ENCODE measurements around the gene HDAC5.

The HDAC5 gene

GRCh38 chr17:44113868-44114840 is 9.3 kb downstream of the HDAC5 start:
- Histone ChIP-seq H3K27ac (ENCODE audit: low read length) (no peak overlapping the region), H3K9me3 (ENCODE audit: insufficient read depth, low read length) (no peaks in the 10 kb centered on the region), H3K9ac (ENCODE audit: low read length) (no peak overlapping the region), H3K36me3 (replicated peaks; ENCODE audit: low read depth, low read length) (no peaks in the 10 kb centered on the region), H3K4me1 (ENCODE audit: low read length) (peaks cover 19% of the 10 kb centered on the region), H3K27me3 (ENCODE audit: low read depth, low read length) (no peaks in the 10 kb centered on the region), H4K20me1 (ENCODE audit: insufficient read depth, low read length) (peaks cover 9% of the 10 kb centered on the region; the same call in 1 of the 2 replicates), H2AFZ (ENCODE audit: low read depth, low read length) (no peak overlapping the region), H3K4me2 (ENCODE audit: low read length) (no peak overlapping the region), H3K79me2 (ENCODE audit: low read length) (no peaks in the 10 kb centered on the region), H3K4me3 (ENCODE audit: low read length) (no peak overlapping the region)
- TF ChIP-seq CTCF (IDR thresholded peaks at IDR 0.05; ENCODE audit: low read depth, low read length), result no peak
- TF ChIP-seq EZH2phosphoT487 (IDR thresholded peaks at IDR 0.05; ENCODE audit: low read depth), result no peak

GRCh38 chr17:44113382-44113781 is 10.1 kb downstream of the HDAC5 start:
- no peak overlapping the region for H3K4me3 ChIP-seq (ENCODE audit: low read length)
- no peak for TF ChIP-seq CTCF (IDR thresholded peaks at IDR 0.05; ENCODE audit: low read depth, low read length)
- TF ChIP-seq EZH2phosphoT487 (IDR thresholded peaks at IDR 0.05; ENCODE audit: low read depth), result no peak
- H3K4me2 ChIP-seq (ENCODE audit: low read length), result no peak overlapping the region
- H3K36me3 ChIP-seq (replicated peaks; ENCODE audit: low read depth, low read length), result no peaks in the 10 kb centered on the region
- H3K9ac ChIP-seq (ENCODE audit: low read length), result no peak overlapping the region
- H3K79me2 ChIP-seq (ENCODE audit: low read length), result no peaks in the 10 kb centered on the region
- H2AFZ ChIP-seq (ENCODE audit: low read depth, low read length), result no peak overlapping the region
- H3K4me1 ChIP-seq (ENCODE audit: low read length), result peaks cover 19% of the 10 kb centered on the region
- no peaks in the 10 kb centered on the region for H3K27me3 ChIP-seq (ENCODE audit: low read depth, low read length)
- H3K27ac ChIP-seq (ENCODE audit: low read length), result no peak overlapping the region
- H3K9me3 ChIP-seq (ENCODE audit: insufficient read depth, low read length), result no peaks in the 10 kb centered on the region
- H4K20me1 ChIP-seq (ENCODE audit: insufficient read depth, low read length), result peaks cover 5% of the 10 kb centered on the region; the same call in 1 of the 2 replicates

GRCh38 chr17:44112284-44113280 is 10.9 kb downstream of the HDAC5 start:
- Histone ChIP-seq H3K4me2 (ENCODE audit: low read length) (no peak overlapping the region), H3K36me3 (replicated peaks; ENCODE audit: low read depth, low read length) (no peaks in the 10 kb centered on the region), H3K27ac (ENCODE audit: low read length) (no peak overlapping the region), H3K9ac (ENCODE audit: low read length) (no peak overlapping the region), H3K27me3 (ENCODE audit: low read depth, low read length) (no peaks in the 10 kb centered on the region), H2AFZ (ENCODE audit: low read depth, low read length) (no peak overlapping the region), H3K79me2 (ENCODE audit: low read length) (no peaks in the 10 kb centered on the region), H3K4me3 (ENCODE audit: low read length) (no peak overlapping the region), H3K9me3 (ENCODE audit: insufficient read depth, low read length) (no peaks in the 10 kb centered on the region), H4K20me1 (ENCODE audit: insufficient read depth, low read length) (no peaks in the 10 kb centered on the region), H3K4me1 (ENCODE audit: low read length) (peaks cover 19% of the 10 kb centered on the region)
- no peak for TF ChIP-seq CTCF (IDR thresholded peaks at IDR 0.05; ENCODE audit: low read depth, low read length)
- no peak for TF ChIP-seq EZH2phosphoT487 (IDR thresholded peaks at IDR 0.05; ENCODE audit: low read depth)

Measured in OCI-LY3 (cell line).